Measurements from ENCODE around the gene PTPN23.

DNA sequence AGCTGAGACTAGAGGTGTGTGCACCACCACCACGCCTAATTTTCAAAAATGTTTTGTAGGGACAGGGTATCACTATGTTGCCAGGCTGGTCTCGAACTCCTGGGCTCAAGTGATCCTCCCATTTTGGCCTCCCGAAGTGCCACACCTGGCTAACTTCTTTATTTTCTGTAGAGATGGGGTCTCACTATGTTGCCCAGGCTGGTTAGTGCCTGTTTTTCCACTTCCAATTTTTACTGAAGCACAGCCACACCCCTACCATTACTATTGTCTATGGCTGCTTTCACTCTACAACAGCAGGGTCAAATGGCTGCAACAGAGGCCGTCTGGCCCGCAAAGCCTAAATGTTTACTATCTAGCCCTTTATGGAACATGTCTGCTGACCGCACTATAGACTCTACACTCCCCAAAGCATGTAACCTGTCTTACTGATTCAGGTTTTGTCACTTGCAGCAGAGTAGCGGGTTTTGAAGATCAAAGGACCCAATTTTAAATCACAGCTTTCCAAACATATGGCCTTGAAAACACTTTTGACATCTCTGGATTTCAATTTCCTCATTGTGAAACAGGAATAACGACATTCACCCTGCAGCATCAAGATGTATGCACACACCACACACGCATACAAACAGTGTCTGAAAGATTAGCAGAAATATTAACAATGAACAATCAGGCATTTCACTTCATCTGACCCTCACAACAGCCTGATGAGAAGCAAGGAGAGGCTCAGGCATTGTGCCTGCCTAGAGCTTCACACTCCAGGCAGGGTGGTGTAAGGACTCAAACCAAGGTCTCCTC is 48.9 kb downstream of the PTPN23 start:
- TF ChIP-seq PRDM1 (tag by site-specific recombination; IDR thresholded peaks at IDR 0.05) = no peak
- TF ChIP-seq ZNF155 (tag by site-specific recombination; IDR thresholded peaks at IDR 0.05) = no peak
- TF ChIP-seq, protein P1, sequence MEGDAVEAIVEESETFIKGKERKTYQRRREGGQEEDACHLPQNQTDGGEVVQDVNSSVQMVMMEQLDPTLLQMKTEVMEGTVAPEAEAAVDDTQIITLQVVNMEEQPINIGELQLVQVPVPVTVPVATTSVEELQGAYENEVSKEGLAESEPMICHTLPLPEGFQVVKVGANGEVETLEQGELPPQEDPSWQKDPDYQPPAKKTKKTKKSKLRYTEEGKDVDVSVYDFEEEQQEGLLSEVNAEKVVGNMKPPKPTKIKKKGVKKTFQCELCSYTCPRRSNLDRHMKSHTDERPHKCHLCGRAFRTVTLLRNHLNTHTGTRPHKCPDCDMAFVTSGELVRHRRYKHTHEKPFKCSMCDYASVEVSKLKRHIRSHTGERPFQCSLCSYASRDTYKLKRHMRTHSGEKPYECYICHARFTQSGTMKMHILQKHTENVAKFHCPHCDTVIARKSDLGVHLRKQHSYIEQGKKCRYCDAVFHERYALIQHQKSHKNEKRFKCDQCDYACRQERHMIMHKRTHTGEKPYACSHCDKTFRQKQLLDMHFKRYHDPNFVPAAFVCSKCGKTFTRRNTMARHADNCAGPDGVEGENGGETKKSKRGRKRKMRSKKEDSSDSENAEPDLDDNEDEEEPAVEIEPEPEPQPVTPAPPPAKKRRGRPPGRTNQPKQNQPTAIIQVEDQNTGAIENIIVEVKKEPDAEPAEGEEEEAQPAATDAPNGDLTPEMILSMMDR (tag by site-specific recombination; IDR thresholded peaks at IDR 0.05) = no peak
- no peak for TF ChIP-seq ZNF776 (tag by site-specific recombination; IDR thresholded peaks at IDR 0.05; ENCODE audit: borderline replicate concordance)
- TF ChIP-seq ZNF423 (tag by site-specific recombination; IDR thresholded peaks at IDR 0.05) = no peak
- TF ChIP-seq, protein P2, sequence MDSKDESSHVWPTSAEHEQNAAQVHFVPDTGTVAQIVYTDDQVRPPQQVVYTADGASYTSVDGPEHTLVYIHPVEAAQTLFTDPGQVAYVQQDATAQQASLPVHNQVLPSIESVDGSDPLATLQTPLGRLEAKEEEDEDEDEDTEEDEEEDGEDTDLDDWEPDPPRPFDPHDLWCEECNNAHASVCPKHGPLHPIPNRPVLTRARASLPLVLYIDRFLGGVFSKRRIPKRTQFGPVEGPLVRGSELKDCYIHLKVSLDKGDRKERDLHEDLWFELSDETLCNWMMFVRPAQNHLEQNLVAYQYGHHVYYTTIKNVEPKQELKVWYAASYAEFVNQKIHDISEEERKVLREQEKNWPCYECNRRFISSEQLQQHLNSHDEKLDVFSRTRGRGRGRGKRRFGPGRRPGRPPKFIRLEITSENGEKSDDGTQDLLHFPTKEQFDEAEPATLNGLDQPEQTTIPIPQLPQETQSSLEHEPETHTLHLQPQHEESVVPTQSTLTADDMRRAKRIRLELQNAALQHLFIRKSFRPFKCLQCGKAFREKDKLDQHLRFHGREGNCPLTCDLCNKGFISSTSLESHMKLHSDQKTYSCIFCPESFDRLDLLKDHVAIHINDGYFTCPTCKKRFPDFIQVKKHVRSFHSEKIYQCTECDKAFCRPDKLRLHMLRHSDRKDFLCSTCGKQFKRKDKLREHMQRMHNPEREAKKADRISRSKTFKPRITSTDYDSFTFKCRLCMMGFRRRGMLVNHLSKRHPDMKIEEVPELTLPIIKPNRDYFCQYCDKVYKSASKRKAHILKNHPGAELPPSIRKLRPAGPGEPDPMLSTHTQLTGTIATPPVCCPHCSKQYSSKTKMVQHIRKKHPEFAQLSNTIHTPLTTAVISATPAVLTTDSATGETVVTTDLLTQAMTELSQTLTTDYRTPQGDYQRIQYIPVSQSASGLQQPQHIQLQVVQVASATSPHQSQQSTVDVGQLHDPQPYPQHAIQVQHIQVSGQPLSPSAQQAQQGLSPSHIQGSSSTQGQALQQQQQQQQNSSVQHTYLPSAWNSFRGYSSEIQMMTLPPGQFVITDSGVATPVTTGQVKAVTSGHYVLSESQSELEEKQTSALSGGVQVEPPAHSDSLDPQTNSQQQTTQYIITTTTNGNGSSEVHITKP (tag by site-specific recombination; IDR thresholded peaks at IDR 0.05) = no peak
- TF ChIP-seq MYNN (tag by site-specific recombination; IDR thresholded peaks at IDR 0.05; ENCODE audit: borderline replicate concordance) = no peak
- no peak for TF ChIP-seq SETDB1 (IDR thresholded peaks at IDR 0.05; ENCODE audit: insufficient read length, low read length)
- TF ChIP-seq ZNF677 (tag by site-specific recombination; IDR thresholded peaks at IDR 0.05) = no peak
